Stimulated activated CD8-positive, alpha-beta memory T cell treated with anti-CD3 and anti-CD28 coated beads, Interleukin-7, amount 100 ng/mL, for 4 hours (primary cell): ENCODE data around the gene TM9SF4.
A peak's percentile ranks its signal among the peaks of the same experiment; 100 is the strongest.

Experiments
- DNase-seq, 2 donors: peaks; one replicate each; pipeline ENCODE4 v3.0.0-alpha.2; 2020; ENCODE audit warnings: low read depth in 2 of 2

Gene TM9SF4

DNA sequence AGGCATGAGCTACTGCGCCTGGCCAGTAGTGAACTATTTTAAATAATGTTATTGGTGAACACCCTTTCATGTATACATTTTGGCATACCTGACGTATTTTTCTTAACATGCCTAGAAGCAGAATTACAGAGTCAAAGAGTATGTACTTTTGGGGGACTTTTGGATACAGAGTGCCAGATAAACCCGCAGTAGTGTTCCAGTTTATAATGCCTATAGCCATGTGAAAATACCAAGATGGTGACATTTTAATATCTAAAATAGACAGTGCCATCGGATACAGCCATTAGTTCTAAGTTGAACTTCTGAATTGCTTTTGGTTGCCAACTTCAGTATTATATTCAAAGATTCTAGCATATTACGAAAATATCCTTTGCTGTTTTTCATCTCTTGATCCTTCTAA is 20.3 kb downstream of the TM9SF4 start:
- no peak for DNase-seq

DNA sequence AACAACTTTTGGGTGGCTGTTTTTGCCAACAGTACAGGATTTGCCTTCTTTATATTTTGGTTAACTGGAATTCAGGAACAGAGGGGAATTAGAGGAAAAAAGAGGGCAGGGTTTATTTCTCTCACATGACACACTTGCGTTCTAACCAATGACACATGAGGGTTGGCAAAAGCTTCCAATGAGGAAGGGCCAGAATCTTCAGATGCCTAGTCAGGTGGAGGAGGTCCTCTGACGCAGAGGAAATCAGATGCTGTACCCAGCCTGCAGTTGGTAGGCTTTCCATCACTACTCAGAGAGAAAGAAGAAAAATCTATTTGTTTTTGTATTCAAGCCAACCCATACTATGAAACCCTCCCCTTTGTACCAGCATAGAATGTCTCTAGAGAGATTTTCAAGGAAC is 20.8 kb downstream of the TM9SF4 start:
- no peak for DNase-seq

- no peak for DNase-seq
These were observed 21.5 kb downstream of the TM9SF4 start for GRCh38 chr20:32130965-32131364.

DNA sequence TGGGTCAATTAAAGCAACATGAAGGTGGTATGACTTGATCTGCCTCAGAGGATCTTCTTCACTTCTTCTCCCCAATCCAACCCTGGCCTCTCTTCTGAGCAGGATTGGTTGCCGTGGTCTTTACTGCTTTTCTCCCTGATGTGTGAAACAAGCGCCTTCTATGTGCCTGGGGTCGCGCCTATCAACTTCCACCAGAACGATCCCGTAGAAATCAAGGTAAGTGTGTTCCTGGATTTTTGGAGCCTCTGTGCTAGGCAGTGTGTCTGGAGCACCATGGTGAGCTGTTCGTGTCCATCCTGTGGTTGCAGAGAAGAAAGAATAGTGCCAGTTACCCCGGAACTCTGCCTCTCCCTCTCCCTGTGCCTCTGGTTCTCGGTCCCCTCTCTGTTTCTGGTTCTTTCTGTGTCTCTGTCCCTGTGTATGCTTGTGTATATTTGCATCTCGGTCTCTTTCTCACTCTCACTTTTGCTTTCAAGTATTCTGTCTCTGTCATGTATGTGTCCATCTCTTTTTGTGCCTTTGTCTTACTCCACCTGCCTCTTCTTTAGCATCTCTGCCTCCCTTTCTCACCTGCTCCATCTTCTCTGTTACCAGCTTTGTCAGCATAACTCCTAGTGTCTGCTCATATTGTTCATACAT is 23.5 kb downstream of the TM9SF4 start:
- no peak for DNase-seq

DNA sequence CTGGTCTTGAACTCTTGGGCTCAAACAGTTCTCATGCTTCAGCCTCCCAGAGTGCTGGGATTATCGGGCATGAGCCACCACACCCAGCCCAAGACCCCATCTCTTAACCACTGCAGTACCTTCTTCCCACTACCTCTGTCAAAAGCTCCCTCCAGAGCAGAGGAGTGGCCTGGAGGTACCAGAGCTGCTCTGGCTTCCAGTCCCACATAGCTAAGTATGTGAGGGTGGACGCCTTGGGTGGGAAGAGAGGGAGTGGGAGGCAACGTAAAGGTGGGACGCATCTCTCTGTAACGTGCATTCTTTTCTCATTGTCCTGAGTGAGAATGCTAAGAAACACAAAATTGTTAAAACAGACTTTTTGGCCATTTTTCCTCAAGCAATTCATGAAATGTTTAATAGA is 24.5 kb downstream of the TM9SF4 start:
- DNase-seq: no peak

- no peak for DNase-seq
These were observed 26.5 kb downstream of the TM9SF4 start for GRCh38 chr20:32135983-32136515.

DNA sequence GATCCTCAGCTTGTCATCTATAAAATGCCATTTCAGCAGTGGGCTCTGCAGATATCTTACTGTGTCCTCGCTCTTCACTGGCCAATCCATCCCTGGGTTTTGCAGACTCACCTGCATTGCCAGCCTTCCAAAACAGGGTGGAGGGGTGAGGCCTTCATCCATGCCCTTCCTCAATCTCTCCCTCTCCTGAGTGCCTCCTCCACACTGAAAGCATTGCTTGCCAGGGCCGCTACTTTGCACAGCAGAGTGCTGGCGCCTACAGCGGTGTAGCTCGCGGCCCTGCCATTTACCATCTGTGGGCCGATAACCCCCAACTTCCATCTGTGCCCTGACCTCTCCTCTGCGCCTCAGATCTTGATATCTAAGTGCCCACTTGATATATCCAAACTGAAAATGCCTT is 29.4 kb downstream of the TM9SF4 start:
- no peak for DNase-seq

DNA sequence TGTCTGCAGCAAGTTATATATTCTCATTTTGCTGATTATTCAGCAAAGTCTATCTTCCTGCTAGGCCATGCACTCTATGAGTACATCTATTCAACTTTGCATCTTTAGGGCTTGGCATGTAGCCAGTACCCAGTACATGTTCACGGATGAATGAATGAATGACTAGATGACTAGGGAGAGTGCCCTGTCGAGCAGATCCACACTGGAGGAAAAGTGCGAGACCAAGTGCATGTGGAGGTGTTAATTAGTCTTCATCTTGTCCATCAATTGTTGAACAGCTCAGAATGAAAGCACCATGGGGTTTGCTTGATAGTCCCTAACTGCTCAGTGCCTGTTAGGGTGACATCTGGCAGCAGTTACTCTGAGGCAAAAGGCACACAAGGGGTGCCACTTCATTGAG is 30.4 kb downstream of the TM9SF4 start:
- DNase-seq: no peak

- DNase-seq: no peak
These were observed 31.1 kb downstream of the TM9SF4 start for GRCh38 chr20:32140603-32141002.

GRCh38 chr20:32141465-32141980 is 32.0 kb downstream of the TM9SF4 start:
- DNase-seq: no peak

GRCh38 chr20:32142088-32142487 is 32.6 kb downstream of the TM9SF4 start:
- no peak for DNase-seq

GRCh38 chr20:32142991-32143390 is 33.5 kb downstream of the TM9SF4 start:
- DNase-seq: no peak

GRCh38 chr20:32144898-32145662 is 35.6 kb downstream of the TM9SF4 start:
- no peak for DNase-seq

- DNase-seq: no peak
These were observed 40.2 kb downstream of the TM9SF4 start for GRCh38 chr20:32149566-32150170.

- DNase-seq: no peak
These were observed 40.9 kb downstream of the TM9SF4 start for GRCh38 chr20:32150291-32150848.

GRCh38 chr20:32152421-32153155 is 43.1 kb downstream of the TM9SF4 start:
- DNase-seq: no peak

GRCh38 chr20:32153156-32153665 is 43.7 kb downstream of the TM9SF4 start:
- DNase-seq: no peak

DNA sequence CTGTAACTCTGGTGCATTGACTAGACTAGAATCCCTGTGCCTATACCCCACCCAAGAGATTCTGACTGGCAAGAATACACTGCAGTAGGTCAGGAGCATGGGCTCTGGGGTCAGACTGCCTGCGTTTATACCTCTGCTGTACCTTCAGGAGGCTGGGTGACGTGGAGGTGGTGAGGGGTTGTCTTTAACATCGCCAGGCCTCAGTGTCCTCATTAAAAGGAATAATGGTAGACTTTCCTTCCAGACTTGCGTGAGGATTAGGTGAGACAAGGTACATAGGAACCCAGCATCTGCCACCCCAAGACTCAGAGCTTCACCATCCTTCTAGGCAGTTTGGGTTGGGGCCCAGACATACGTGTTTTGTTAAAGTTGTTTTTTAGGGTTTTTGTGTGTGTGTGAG is 44.3 kb downstream of the TM9SF4 start:
- DNase-seq: no peak

GRCh38 chr20:32155017-32155981 is 45.8 kb downstream of the TM9SF4 start:
- peak in 1 of 2 donors; percentile 15 for DNase-seq

GRCh38 chr20:32157611-32158010 is 48.1 kb downstream of the TM9SF4 start:
- DNase-seq: no peak
